MCF 10A (cell line): Measurements from ENCODE around the gene ERN2. TPM values are rescaled to one million over a fixed set of nuclear protein-coding genes. Genes with fewer than 3 reads are reported as not detected.
A peak's percentile ranks its signal among the peaks of the same experiment; 100 is the strongest.
"Not testable (repeated sequence)": the region's sequence is repeated elsewhere in the genome, so short reads cannot be mapped to it uniquely, and the experiment has no call there.

Source experiments
- BruUV-seq: library from RNA; stranded (reverse); fragments of 400-500 nt; replicated peaks from 2 replicates; lab custom pipeline; 2021; lab: Mats Ljungman, UMichigan
- CTCF ChIA-PET: fragments of 300-600 bp; sonication (Branson Sonifier 250); formaldehyde crosslinking; extraction: SDS; loops from one replicate; lab custom pipeline; 2021; ENCODE audit warnings: antibody characterized with exemption, inconsistent platforms; lab: Yijun Ruan, JAX
- POLR2A ChIA-PET: fragments of 300-600, 350-650 bp; sonication (Branson Sonifier 250); formaldehyde crosslinking; extraction: SDS; loops from one replicate; lab custom pipeline; 2020; ENCODE audit warnings: antibody characterized with exemption, inconsistent platforms; lab: Yijun Ruan, JAX
- DNase-seq: peaks from one replicate; pipeline ENCODE4 v3.0.0-alpha.2; 2018; ENCODE audit not compliant: unreplicated experiment
- H3K27ac Mint-ChIP-seq: one replicate; pipeline ENCODE4 v1.8.0; 2022; ENCODE audit warnings: mild to moderate bottlenecking, low read depth, mixed read lengths; ENCODE audit not compliant: unreplicated experiment
- H3K27me3 Mint-ChIP-seq: one replicate; pipeline ENCODE4 v1.8.0; 2022; ENCODE audit warnings: mixed read lengths; ENCODE audit not compliant: insufficient read depth, unreplicated experiment
- H3K36me3 Mint-ChIP-seq: one replicate; pipeline ENCODE4 v1.8.0; 2022; ENCODE audit warnings: mild to moderate bottlenecking, moderate library complexity, mixed read lengths; ENCODE audit not compliant: insufficient read depth, unreplicated experiment
- H3K4me1 Mint-ChIP-seq: one replicate; pipeline ENCODE4 v1.8.0; 2022; ENCODE audit warnings: mixed read lengths; ENCODE audit not compliant: insufficient read depth, unreplicated experiment
- H3K4me3 Mint-ChIP-seq: one replicate; pipeline ENCODE4 v1.8.0; 2022; ENCODE audit warnings: mild to moderate bottlenecking, moderate library complexity, mixed read lengths; ENCODE audit not compliant: unreplicated experiment
- H3K9me3 Mint-ChIP-seq: one replicate; pipeline ENCODE4 v1.8.0; 2022; ENCODE audit warnings: mixed read lengths; ENCODE audit not compliant: unreplicated experiment
- intact Hi-C: fragments of 100-400 bp; cut with micrococcal nuclease; formaldehyde crosslinking; loops from 2 replicates; pipeline ENCODE4 v1.14.1; 2022
- total RNA-seq: library from RNA; stranded (reverse); gene quantifications from 2 replicates; pipeline ENCODE4 v1.2.3, GENCODE V29; 2022
- TF ChIP-seq, protein P1 (sequence below): fragments of 200-600 bp; IDR thresholded peaks from one replicate; pipeline ENCODE4 v1.8.0; 2022; ENCODE audit warnings: antibody characterized with exemption, mild to moderate bottlenecking; ENCODE audit not compliant: unreplicated experiment

ERN2 gene
- total RNA-seq, 1 experiment from 2014 or later: not detected

- TF ChIP-seq, protein P1, sequence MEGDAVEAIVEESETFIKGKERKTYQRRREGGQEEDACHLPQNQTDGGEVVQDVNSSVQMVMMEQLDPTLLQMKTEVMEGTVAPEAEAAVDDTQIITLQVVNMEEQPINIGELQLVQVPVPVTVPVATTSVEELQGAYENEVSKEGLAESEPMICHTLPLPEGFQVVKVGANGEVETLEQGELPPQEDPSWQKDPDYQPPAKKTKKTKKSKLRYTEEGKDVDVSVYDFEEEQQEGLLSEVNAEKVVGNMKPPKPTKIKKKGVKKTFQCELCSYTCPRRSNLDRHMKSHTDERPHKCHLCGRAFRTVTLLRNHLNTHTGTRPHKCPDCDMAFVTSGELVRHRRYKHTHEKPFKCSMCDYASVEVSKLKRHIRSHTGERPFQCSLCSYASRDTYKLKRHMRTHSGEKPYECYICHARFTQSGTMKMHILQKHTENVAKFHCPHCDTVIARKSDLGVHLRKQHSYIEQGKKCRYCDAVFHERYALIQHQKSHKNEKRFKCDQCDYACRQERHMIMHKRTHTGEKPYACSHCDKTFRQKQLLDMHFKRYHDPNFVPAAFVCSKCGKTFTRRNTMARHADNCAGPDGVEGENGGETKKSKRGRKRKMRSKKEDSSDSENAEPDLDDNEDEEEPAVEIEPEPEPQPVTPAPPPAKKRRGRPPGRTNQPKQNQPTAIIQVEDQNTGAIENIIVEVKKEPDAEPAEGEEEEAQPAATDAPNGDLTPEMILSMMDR: no peak
- peaks cover 51% of the 10 kb centered on the region for H3K27me3 Mint-ChIP-seq
Measured at GRCh38 chr16:23745263-23745662, 32.2 kb upstream of the ERN2 start.

DNA sequence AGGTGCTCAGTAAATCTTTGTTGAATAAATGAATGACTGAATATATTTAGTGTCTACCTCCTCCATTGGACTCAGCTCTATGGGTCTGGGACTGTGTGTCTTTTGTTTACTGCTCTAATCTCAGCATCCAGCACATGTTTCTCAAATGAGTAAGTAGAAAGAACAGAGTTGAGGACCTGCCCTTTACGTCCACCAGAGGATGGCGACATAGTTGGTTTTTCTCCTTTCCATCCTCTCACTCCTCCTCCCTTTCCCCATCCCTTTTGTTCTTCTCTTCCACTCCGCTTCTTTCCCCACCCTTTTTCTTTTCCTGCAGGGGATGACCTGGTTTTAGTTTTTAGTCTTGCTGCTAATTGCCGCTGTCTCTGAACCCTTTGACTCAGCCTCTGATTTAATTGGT, 29.7 kb upstream of the ERN2 start:
- H3K4me1 Mint-ChIP-seq: peaks cover 5% of the 10 kb centered on the region
- no peak overlapping the region for H3K4me3 Mint-ChIP-seq
- H3K27me3 Mint-ChIP-seq: peaks cover 64% of the 10 kb centered on the region
- ChIA-PET CTCF (interaction anchor here (0.6 to 1.4 kb wide), 5 partner anchors 58 to 299 kb away, joined by 3 to 8 read pairs (median 4); no protein-coding TSS in a partner anchor), POLR2A (no interaction called here)
- TF ChIP-seq, protein P1: no peak
- no peaks in the 10 kb centered on the region for H3K9me3 Mint-ChIP-seq
- DNase-seq: no peak
- no TSS peak for BruUV-seq
- H3K36me3 Mint-ChIP-seq: no peaks in the 10 kb centered on the region
- intact Hi-C loops: no loop called here
- H3K27ac Mint-ChIP-seq: no peak overlapping the region

More at GRCh38 chr16:23745263-23745662, 32.2 kb upstream of the ERN2 start:
- no TSS peak for BruUV-seq
- no peak overlapping the region for H3K4me3 Mint-ChIP-seq
- no peak overlapping the region for H3K27ac Mint-ChIP-seq
- DNase-seq: no peak
- CTCF ChIA-PET: interaction anchor here (0.6 to 1.8 kb wide), 5 partner anchors 56 to 754 kb away, joined by 3 to 6 read pairs (median 3); no protein-coding TSS in a partner anchor
- no peaks in the 10 kb centered on the region for H3K36me3 Mint-ChIP-seq
- no peaks in the 10 kb centered on the region for H3K9me3 Mint-ChIP-seq
- intact Hi-C loops: no loop called here
- POLR2A ChIA-PET: no interaction called here
- peaks cover 5% of the 10 kb centered on the region for H3K4me1 Mint-ChIP-seq

DNA sequence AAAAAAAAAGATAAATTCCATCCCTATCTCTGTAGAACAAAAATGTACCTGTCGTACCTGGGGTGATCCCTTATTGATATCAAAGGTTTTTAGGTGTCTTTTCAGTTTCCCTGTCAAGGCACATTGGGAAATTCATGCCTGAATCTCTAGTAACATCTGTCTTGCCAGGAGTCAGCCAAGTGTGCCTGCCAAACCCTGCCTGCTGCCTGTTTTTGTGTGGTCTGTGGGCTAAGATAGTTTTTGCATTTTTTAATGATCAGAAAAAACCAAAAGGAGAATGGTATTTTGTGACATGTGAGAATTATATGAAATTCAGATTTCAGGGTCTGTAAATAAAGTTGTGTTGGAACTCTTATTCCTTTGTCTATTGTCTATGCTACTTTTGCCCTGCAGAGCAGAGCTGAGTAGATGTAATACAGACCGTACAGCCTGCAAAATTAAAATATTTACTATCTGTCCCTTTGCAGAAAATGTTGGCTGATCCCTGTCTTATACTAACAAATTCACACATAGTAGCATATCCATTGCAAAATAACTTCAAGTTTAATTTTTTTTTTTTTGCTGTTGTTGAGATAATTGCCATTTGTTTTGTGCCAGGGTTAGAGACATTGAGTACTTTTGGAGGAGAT, 28.8 kb upstream of the ERN2 start:
- no peak for DNase-seq
- H3K36me3 Mint-ChIP-seq: no peaks in the 10 kb centered on the region
- no peaks in the 10 kb centered on the region for H3K9me3 Mint-ChIP-seq
- H3K4me1 Mint-ChIP-seq: peaks cover 5% of the 10 kb centered on the region
- intact Hi-C loops: no loop called here
- ChIA-PET CTCF (interaction anchor here (0.5 to 1.4 kb wide), 5 partner anchors 59 to 749 kb away, joined by 3 to 8 read pairs (median 4); no protein-coding TSS in a partner anchor), POLR2A (interaction anchor here (0.6 kb wide), 1 partner anchor 27 kb away, joined by 3 read pairs; no protein-coding TSS in a partner anchor)
- no peak overlapping the region for H3K4me3 Mint-ChIP-seq
- peaks cover 66% of the 10 kb centered on the region for H3K27me3 Mint-ChIP-seq
- TF ChIP-seq, protein P1: no peak
- no peak overlapping the region for H3K27ac Mint-ChIP-seq
- no TSS peak for BruUV-seq

DNA sequence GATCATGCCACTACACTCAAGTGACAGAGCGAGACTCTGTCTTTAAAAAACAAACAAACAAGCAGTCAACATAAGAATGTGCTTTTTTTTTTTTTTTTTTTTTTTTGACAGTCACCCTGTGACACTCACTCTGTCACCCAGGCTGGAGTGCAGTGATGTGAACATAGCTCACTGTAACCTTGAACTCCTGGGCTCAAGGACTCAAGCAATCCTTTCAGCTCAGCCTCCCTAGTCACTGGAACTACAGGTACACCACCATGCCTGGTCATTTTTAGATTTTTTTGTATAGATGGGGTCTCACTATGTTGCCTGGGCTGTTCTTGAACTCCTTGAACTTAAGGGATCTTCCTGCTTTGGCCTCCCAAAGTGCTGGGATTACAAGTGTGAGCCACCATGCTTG, 26.5 kb upstream of the ERN2 start:
- intact Hi-C loops: loop anchor here (5.0 kb wide), 1 partner anchor 768 kb away; no protein-coding TSS in a partner anchor
- ChIA-PET POLR2A (no interaction called here), CTCF (interaction anchor here (1.7 to 1.8 kb wide), 2 partner anchors 270 to 298 kb away, joined by 5 to 6 read pairs; no protein-coding TSS in a partner anchor)
- Mint-ChIP-seq H3K9me3 (no peaks in the 10 kb centered on the region), H3K27me3 (peaks cover 53% of the 10 kb centered on the region), H3K4me1 (peaks cover 11% of the 10 kb centered on the region), H3K27ac (no peak overlapping the region), H3K4me3 (no peak overlapping the region), H3K36me3 (no peaks in the 10 kb centered on the region)
- no TSS peak for BruUV-seq
- DNase-seq: no peak
- TF ChIP-seq, protein P1: no peak

- H3K27me3 Mint-ChIP-seq: peaks cover 39% of the 10 kb centered on the region
- H3K4me1 Mint-ChIP-seq, POLR2A ChIA-PET, H3K9me3 Mint-ChIP-seq, H3K4me3 Mint-ChIP-seq, BruUV-seq, DNase-seq, H3K36me3 Mint-ChIP-seq: not testable (repeated sequence)
- H3K27ac Mint-ChIP-seq: peak overlapping the region; percentile 8
- intact Hi-C loops: loop anchor here (5.0 kb wide), 1 partner anchor 770 kb away; no protein-coding TSS in a partner anchor
- CTCF ChIA-PET: interaction anchor here (0.6 to 8.6 kb wide), 5 partner anchors 10 to 298 kb away, joined by 3 to 83 read pairs (median 4); no protein-coding TSS in a partner anchor
Measured at GRCh38 chr16:23737423-23738028, 24.5 kb upstream of the ERN2 start.
